ENCODE results near the gene EIF4H. TPM values are rescaled to one million over a fixed set of nuclear protein-coding genes. Genes with fewer than 3 reads are reported as not detected.

Gene EIF4H
- total RNA-seq, 4 donors from 2014 or later, result 194 to 261 (median 249) TPM

GRCh38 chr7:74215921-74216320, 41.8 kb downstream of the EIF4H start:
- Histone ChIP-seq H3K27me3 (no peaks in the 10 kb centered on the region), H3K4me3 (no peak overlapping the region), H3K9me3 (no peaks in the 10 kb centered on the region), H3K27ac (no peak overlapping the region), H3K4me1 (peaks cover 0 to 12% (median 0%) of the 10 kb centered on the region in 3 donors), H3K36me3 (no peaks in the 10 kb centered on the region)
- 56 to 63% methylated on average over 5 to 15 of the region's 15 CpGs for WGBS, 2 donors
- TF ChIP-seq, protein P1, sequence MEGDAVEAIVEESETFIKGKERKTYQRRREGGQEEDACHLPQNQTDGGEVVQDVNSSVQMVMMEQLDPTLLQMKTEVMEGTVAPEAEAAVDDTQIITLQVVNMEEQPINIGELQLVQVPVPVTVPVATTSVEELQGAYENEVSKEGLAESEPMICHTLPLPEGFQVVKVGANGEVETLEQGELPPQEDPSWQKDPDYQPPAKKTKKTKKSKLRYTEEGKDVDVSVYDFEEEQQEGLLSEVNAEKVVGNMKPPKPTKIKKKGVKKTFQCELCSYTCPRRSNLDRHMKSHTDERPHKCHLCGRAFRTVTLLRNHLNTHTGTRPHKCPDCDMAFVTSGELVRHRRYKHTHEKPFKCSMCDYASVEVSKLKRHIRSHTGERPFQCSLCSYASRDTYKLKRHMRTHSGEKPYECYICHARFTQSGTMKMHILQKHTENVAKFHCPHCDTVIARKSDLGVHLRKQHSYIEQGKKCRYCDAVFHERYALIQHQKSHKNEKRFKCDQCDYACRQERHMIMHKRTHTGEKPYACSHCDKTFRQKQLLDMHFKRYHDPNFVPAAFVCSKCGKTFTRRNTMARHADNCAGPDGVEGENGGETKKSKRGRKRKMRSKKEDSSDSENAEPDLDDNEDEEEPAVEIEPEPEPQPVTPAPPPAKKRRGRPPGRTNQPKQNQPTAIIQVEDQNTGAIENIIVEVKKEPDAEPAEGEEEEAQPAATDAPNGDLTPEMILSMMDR (IDR thresholded peaks at IDR 0.05), result no peak
- no peak for TF ChIP-seq POLR2A (IDR thresholded peaks at IDR 0.05)
- intact Hi-C loops (cut with DNase I), result no loop called here
- no peak for DNase-seq

GRCh38 chr7:74216361-74216761, 42.2 kb downstream of the EIF4H start:
- H3K27me3 ChIP-seq, result no peaks in the 10 kb centered on the region
- 41 to 50% methylated on average over 5 to 8 of the region's 8 CpGs for WGBS, 2 donors
- no peaks in the 10 kb centered on the region for H3K36me3 ChIP-seq
- intact Hi-C loops (cut with DNase I), result no loop called here
- no peak overlapping the region for H3K4me3 ChIP-seq
- peaks cover 0 to 7% (median 0%) of the 10 kb centered on the region in 3 donors for H3K4me1 ChIP-seq
- H3K9me3 ChIP-seq, result no peaks in the 10 kb centered on the region
- no peak for DNase-seq
- no peak overlapping the region for H3K27ac ChIP-seq
- TF ChIP-seq POLR2A (IDR thresholded peaks at IDR 0.05), result no peak
- TF ChIP-seq, protein P1 (IDR thresholded peaks at IDR 0.05), result no peak

- Histone ChIP-seq H3K36me3 (no peaks in the 10 kb centered on the region), H3K27ac (no peak overlapping the region), H3K4me1 (peaks cover 0 to 7% (median 0%) of the 10 kb centered on the region in 3 donors), H3K27me3 (no peaks in the 10 kb centered on the region), H3K4me3 (no peak overlapping the region), H3K9me3 (no peaks in the 10 kb centered on the region)
- intact Hi-C loops (cut with DNase I), result no loop called here
- TF ChIP-seq, protein P1 (IDR thresholded peaks at IDR 0.05), result no peak
- TF ChIP-seq POLR2A (IDR thresholded peaks at IDR 0.05), result no peak
- WGBS, 2 donors, result 26 to 49% methylated on average over 10 to 18 of the region's 20 CpGs
- no peak for DNase-seq
These were observed 43.5 kb downstream of the EIF4H start for GRCh38 chr7:74217455-74218342.

GRCh38 chr7:74218343-74218698, 44.2 kb downstream of the EIF4H start:
- H3K27me3 ChIP-seq, result no peaks in the 10 kb centered on the region
- H3K4me3 ChIP-seq, result no peak overlapping the region
- H3K36me3 ChIP-seq, result no peaks in the 10 kb centered on the region
- TF ChIP-seq, protein P1 (IDR thresholded peaks at IDR 0.05), result no peak
- no peak for TF ChIP-seq POLR2A (IDR thresholded peaks at IDR 0.05)
- H3K9me3 ChIP-seq, result no peaks in the 10 kb centered on the region
- no peak for DNase-seq
- H3K4me1 ChIP-seq, result peaks cover 0 to 7% (median 0%) of the 10 kb centered on the region in 3 donors
- intact Hi-C loops (cut with DNase I), result no loop called here
- 50 to 67% methylated on average over 1 to 2 of the region's 2 CpGs for WGBS, 2 donors
- no peak overlapping the region for H3K27ac ChIP-seq

DNA sequence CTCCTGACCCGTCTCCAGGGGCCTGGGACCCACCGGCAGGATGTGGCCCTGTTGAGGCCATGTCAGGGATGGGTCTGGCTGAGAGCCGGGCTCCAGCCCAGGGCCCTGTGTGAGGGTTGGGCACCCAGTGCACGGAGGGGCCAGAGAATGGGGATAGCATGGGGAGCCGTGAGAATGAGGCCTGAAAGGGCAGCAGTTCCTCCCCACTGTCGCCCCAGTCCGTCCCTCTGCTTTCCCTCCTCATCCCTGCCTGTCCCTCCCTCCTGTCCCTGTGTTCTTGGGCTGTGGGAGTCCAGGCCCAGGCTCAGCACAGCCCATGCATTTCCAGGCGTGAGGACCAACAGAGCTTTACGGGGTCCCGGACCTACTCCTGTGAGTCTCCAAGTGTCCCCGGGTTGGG, 45.3 kb downstream of the EIF4H start:
- H3K27me3 ChIP-seq, result no peaks in the 10 kb centered on the region
- H3K4me1 ChIP-seq, result peaks cover 0 to 7% (median 0%) of the 10 kb centered on the region in 3 donors
- intact Hi-C loops (cut with DNase I), result no loop called here
- no peak overlapping the region for H3K27ac ChIP-seq
- no peaks in the 10 kb centered on the region for H3K9me3 ChIP-seq
- no peak overlapping the region for H3K4me3 ChIP-seq
- no peaks in the 10 kb centered on the region for H3K36me3 ChIP-seq
- no peak for TF ChIP-seq POLR2A (IDR thresholded peaks at IDR 0.05)
- TF ChIP-seq, protein P1 (IDR thresholded peaks at IDR 0.05), result no peak
- no peak for DNase-seq
- WGBS, 2 donors, result 90 to 100% methylated on average over 4 to 7 of the region's 11 CpGs
